HG02938 (cell line): ENCODE results near the gene ERG.

ENCODE experiments used
- ATAC-seq: cut with Tn5 transposase; IDR thresholded peaks from one replicate; pipeline ENCODE4 v1.9.1; 2021; ENCODE audit warnings: mild to moderate bottlenecking, moderate library complexity; ENCODE audit not compliant: unreplicated experiment

ERG gene, protein sequence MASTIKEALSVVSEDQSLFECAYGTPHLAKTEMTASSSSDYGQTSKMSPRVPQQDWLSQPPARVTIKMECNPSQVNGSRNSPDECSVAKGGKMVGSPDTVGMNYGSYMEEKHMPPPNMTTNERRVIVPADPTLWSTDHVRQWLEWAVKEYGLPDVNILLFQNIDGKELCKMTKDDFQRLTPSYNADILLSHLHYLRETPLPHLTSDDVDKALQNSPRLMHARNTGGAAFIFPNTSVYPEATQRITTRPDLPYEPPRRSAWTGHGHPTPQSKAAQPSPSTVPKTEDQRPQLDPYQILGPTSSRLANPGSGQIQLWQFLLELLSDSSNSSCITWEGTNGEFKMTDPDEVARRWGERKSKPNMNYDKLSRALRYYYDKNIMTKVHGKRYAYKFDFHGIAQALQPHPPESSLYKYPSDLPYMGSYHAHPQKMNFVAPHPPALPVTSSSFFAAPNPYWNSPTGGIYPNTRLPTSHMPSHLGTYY

DNA sequence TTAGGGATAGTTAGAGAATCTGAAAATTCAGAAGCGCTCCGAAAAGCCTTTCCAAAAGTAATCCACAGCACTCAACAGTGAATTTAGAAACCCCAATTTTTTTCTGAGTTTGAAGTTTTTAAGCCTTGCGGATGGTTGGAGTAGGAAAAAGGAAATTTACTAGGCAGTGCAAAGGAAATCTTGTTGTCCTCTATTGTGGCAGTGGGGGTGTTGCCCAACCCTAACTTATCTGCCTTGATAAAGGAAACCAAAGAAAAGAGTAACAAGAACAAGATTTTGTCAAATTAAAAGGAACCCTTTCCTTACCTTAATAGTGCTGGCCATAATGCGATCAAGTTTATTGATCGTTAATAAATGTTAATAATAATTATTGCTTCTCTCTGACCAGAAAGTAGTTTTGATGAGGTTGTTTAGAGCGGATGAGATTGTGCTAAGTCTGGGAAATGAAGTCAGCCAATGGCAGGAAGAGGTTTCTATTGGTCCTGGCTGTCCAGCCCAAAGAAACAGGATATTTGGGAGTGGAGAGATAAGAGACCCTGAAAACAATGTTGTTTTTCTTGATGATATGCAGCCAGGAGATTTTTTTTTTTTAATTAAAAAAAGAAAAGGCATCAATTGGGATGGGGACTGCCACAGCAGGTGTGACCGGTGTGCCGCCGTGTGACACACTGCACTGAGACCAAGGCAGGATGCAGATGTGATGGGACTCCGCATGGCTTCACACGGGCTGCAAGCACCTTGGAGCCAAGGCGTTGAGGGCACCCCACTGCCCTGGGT lies at the start of gene ERG:
TSS of gene ERG (minus strand) at position 421 of the 777 bp plus-strand sequence. CDS start at position 324, 97 bp downstream.
- ATAC-seq, result no peak

DNA sequence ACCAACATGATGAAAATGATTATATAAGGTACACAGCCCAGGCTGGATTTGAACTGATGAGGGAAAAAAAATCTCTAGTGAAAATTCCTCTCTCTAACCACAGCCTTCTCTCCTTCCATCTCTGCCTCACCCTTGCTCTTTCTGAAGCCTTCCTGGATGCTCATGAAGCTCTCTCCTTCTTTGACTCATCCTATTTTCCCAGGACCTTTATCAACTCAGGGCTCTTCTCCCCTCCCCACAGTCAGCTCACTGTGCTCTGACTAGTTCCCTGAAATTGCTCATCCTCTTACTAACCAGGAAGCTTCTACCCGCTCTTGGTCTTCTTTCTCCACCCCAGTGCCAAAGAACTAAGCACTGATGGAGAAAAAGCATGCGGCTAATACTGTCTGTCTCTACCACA lies 46.4 kb upstream of the ERG start:
- ATAC-seq, result no peak

DNA sequence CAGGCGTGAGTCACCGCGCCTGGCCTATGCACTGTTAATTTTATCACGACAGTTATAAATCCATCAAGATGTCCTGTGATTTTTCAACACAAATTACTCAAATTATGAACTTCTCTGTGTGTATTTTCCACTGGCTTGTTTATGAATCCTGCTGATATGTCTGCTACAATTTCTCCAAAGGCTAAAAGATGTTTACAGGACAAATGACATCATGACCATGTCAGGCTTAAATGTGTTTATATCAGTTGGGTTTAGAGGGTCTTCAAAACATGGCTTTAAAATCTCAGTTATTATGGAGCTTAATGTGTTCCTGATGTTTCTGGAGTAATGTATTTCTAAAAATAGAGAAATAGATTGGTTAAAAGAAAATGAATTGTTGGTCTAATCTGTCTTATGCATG lies 44.0 kb upstream of the ERG start:
- ATAC-seq, result no peak

DNA sequence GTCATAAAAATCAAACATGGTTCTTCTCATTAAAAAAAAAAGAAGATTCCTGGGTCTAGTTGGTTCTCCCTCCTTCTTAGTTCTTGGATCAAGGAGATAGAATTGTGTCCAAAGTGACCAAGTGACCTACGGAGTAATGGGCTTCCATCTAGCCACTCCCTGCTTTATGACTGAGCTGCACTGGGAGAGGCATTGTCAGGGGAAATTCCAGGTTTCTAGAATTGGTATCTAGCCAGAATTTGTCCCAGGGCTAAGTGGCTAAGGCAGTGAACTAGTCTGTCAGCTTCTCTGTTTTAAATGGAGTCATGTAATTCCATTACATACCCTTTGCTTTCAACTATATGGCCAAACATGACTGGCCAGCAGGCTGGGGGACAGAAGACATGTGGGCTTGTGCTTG lies 40.1 kb upstream of the ERG start:
- no peak for ATAC-seq

DNA sequence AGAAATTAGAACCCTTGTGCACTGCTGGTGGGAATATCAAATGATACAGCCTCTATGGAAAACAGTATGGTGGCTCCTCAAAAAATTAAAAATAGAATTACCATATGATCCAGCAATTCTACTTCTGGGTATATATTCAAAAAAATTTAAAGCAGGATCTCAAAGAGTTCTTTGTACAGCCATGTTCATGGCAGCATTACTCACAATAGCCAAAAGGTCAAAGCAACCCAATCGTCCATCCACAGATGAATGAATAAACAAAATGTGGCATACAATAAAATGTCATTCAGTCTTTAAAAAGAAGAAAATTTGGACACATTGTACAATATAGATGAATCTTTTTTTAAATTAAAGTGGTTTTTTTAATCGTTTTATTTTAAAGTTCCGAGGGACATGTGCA lies 36.3 kb upstream of the ERG start:
- no peak for ATAC-seq

DNA sequence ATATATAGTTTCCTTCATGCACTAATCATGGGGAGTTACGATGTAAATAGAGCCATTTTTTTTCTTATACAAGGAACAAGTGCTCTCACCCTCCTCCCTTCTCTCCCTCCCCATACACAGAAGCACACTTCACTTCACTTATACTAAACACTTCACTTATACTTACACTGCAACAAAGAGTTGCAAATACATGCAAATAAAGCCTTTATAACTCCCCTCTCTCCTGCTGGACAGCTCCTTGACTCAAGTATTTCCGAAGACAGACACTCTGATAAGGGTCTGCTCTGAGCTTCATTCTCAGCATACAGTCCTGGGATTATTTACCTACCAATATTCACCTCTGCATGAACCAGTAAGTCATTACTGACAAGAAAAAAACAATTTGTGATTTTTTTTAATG lies 35.6 kb upstream of the ERG start:
- ATAC-seq, result no peak

DNA sequence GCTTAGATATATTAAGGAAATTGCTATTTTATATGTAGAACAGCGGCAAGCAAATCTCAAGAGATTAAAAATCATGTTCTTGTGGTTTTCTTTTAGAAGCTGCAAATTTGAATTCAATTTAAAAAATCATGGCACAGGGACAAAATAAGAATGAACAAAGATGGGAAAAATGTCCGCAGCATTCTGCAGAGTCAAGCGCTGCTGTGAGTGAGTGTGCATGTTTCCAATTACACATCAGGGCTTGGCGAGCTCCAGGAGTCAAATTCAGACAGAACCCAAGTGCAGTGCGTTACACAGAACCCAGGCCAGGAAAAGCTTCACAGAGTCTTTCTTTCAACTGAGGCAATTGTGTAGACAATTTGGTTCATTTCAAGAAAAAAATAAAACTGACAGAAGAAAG lies 33.3 kb upstream of the ERG start:
- no peak for ATAC-seq

DNA sequence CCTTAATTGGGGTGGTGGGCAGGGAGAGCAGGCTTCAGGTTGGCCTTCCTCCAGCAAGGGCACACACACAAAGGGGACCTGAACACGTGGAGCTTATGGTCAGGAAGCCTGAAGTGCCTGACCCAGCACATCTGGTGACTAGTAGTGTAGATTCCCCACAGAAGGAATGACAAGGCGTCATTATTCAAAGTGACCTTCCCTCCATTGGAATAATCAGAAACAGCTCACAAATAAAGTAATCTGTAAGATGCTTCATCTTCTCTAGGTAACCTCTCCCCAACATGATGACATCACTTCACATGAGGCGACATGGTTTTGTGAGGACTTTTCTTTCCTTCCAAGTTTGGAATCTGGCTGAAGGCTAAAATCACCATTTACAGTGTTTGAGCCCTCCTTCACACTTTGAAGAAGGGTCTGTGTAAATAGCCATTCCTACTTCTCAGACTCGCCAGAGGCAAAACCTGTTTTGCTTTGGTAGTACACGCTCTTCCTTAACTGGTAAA lies 32.8 kb upstream of the ERG start:
- no peak for ATAC-seq

DNA sequence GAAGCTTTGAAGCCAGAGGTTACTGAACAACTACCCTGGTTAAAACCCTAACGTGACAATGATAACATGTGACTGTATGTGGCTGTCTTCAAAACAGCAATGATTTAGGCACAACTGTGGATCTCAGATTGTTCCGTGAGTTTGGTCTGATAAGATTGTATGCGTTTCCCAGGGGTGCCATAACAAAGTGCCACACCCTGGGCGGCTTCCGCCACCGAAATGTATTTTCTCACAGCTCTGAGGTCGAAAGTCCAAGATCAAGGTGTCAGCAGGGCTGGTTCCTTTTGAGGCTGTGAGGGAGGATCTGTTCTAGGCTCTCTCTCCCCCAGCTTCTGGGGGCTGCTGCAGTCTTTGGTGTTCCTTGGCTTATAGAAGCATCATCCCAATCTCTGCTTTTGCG lies 29.5 kb upstream of the ERG start:
- ATAC-seq, result no peak

DNA sequence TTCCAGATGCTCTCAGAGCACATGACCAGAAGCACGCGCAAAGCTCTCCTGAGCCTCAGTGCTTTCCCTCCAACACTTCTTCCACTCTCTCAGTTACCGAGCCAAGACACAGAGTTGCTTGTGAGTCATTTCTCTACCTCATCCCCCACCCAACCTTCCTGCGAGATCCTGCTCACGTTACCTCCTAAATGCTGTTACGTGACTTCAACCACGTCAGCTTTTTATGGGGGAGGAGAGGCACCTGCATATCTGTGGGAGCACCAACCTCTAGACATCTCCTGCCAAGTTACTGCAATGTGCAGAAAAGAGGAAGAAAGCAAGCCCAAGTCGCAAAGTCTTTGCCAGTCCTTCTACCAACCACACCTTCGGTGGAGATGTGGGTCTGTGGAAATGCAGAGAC lies 27.2 kb upstream of the ERG start:
- ATAC-seq, result no peak

DNA sequence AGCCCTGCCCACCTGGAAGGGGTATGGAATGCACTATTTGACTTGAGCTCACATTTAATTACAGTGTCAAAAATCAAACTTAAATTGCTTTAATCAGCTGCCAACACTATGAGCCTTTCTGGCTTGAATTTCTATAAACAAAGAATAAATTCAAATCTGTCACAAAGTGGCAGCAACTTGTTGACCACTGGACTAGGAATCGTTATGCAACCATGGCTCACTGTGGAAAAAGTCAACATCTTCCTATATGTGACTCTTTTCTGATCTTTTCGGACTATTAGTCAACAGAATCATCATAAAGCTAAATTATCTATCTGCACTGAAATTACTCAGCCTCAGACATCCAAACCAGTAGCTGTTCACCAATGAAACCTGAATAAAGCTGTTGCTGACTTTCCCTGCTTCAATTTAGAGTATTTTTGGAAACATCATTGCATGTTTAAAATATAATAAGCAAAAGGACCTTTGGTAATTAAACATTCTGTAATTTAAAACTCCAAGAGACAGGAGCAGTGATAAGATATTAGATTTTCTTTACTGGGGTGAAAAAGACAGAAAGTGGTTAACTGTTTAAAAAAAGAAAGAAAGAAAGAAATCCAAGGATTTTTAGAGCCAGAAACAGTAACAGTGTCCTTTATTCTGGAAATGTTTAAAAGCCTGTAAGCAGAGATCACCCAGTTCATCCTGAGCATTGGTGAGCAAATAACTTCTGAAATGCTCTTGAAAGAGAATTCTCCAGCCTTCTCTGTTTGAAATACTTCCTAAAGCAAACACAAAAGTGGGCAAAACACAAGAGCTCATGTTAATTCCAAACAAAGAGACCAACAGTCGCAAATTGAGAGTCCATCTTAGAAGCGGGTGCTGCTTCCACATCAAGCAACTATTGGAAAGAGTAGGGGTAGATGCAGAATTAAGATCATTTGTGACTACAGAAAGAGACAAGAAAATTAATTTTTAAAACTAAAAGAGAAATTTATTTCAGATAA lies 26.2 kb upstream of the ERG start:
- ATAC-seq, result no peak

DNA sequence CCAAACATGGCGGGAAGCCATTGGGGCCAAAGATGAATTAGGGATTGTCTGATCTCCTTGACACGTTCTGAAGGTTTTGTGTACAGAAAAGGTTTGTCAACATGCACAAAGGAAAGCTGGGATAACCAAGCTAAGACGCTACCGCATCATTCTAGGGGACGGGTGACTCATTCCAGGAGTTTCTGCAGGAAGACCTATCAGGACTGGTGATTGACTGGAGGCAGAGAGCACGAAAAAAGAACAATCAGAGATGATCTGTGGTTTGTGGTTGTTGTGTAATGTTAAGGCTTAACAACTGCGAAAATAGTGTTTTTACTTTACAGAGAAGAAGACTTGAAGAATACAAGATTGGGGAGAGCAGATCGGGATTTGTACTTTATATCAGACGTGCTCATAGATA lies 22.2 kb upstream of the ERG start:
- ATAC-seq, result no peak

DNA sequence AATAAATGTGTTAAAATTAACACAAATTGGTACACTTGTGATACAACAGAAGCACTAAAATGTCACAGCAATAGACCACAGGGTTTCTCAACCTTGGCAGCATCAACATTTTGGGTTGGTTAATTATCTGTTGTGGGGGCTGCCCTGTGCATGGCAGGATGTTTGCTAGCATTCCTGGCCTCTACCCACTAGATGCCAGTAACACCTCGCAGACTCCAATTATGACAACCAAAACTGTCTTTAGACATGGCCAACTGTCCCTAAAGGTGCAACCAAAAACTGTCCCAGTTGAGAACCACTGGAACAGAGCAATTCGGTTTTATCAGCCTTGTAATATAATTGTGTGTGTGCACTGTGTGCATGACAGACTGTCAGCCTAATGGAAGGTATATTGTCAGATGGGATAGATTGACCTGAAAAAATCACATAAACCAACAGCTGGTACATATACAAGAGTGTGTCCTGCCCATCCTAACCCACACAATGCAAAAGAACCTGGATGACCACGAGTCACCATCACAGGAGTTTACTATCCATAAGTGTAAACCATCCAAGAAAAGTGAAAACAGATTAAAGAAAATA lies 13.5 kb upstream of the ERG start:
- no peak for ATAC-seq

DNA sequence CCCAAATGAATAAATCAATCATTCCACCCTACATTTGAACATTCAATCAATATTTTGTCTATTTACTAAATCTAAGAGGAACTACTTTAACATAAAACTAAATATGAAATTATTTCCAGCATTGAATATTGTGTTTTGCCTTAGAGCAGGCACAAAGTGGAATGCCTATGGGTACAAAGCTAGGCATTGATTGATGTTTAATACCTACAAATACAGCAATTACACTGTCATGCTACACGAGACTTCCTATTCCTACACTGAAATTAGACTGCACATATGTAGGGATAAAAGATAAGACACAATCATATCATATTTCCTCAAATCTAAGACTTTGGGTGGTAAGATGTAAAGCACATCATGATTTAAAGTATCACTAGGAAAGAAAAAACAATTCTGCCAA lies 12.9 kb upstream of the ERG start:
- no peak for ATAC-seq

DNA sequence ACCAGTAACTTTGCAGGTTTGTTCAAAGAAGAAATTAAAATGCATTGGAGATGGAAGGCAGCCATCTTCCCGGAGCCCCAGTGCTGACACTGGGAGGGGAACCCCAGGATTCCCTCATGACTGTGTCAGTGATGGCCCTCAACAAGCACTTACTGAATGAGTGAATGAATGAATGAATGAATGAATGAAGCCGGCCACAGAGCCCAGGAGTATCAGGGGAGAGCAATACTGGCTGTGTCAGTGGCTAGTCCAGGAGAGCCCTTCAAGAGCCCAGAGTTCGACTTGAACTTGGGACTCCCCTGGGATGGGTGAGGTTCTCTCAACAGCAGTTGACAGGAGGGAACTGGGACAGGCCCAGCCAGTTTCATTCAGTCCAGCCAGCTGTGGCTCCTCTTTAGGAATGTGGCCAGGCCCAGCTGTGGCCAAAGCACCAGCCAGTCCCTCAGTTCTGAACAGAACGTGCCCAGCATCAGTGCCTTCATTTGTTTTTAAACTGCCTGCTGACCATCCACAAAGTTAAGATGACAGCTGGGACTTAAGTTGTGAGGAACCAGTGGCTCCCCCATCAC lies 9.2 kb upstream of the ERG start:
- no peak for ATAC-seq

DNA sequence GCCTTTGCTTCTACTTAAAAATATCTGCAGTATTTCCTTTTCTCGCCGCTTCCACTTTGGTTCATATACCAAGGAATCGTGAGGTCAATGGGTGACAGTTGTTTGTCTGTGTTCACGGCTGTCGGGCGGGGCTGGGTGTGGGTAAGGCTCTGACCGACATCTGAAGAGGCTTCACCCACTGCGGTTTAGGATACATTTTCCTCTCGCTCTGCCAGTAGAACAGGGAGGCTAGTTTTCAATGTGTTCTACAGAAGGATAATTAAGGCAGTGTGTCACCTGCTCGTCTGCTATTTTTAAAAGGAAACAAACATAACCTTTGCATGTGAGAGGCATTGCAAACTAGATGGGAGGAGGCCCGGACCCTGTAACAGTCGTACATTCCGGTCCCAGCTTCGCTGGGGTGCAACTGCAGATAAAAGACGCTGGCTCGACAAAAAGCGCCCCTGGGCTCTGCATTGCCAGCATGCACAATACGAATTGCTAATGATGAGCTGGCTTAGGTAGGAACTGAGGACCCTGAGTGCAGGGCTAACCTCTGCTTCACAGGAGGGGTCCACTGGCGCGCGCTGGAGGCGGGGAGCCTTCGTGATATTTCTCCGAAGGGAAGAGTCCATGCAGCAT lies 8.5 kb upstream of the ERG start:
- no peak for ATAC-seq

DNA sequence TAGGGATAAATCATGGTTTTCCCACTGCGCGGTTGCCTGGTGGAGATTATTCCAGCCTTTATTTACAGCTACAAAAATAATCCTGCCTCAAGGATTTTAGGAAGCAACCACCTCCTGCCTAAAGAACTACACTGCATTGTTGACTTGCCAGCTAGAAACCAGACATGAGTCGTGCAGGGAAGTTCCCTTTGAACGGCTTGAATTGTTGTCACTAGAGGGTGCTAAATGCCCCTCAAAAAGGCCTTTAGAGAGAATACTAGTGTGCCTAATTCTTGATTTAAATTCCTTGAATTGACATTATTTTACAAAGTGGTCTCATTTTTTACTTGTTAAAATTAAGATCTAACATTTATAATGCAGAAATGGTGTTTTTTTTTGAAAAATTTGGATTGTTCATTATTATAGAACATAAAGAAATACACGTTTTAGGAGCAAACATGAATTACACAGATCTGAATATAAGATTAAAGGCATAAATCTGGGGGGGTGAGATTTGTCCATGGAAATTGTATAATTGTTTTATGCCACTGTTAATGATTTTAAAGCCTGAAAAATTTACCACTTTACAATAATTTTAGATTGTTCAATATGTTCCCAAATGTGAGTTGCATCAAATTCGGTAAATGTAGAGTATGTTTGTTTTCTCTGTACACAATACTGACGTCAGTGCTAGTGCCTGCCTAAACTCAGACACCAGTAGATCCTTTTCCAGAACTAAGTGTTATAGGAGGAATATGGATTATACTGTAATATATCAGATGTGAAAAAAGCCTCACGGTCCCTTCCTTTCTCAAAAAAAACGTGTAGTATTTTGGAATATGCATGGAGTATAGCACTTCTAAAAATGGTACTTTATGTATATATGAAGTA lies 7.6 kb upstream of the ERG start:
- no peak for ATAC-seq

DNA sequence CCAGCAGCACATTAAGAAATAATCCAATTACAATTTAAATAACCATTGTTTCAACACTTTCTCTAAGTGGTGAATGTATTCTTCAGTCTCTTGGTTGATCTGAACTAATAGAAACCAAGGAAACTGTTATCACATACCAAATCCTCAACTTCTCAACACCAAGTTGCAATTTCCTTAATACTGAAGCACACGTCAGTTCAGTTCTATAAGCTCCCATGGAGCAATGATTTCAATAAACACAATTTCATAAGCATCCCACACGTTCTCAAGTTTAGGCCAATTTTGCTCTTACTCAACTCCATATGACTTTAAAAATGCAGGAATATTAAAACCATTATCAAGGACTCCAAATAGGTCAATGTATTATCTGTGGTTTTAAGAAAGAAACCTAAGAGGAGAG lies 5.8 kb upstream of the ERG start:
- no peak for ATAC-seq

DNA sequence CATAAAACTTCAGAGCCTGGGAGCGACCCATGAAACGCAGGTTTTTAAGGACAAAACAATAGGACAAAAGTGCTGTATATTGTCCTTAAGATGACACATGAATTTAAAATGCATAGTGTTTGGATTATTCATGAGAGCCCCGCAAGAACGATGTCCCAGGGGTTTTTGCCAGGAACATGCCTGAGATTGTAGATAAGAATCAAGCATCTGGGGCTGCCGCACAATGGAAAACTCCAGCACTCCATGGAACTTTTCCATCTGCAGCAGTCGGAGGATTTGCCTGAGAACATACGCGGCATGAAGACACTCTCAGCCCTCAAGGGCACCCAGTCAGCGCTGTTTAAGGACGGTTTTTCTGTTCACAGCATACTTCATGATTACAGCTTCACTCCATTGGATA lies 5.3 kb upstream of the ERG start:
- ATAC-seq, result no peak
